Measurements from ENCODE around the gene CYBC1. TPM values are rescaled to one million over a fixed set of nuclear protein-coding genes. Genes with fewer than 3 reads are reported as not detected.

CYBC1 gene
- total and polyA plus RNA-seq, 8 donors: 35.9 to 196 (median 44.3) TPM

GRCh38 chr17:82397449-82398335 is 52.9 kb downstream of the CYBC1 start:
- WGBS, 5 donors: 82 to 85% (median 83%) methylated on average over 27 to 38 of the region's 38 CpGs
- DNase-seq: no peak
- intact Hi-C loops (cut with DNase I; ENCODE audit: low total_unique reads): no loop called here

GRCh38 chr17:82396601-82397435 is 53.7 kb downstream of the CYBC1 start:
- Histone ChIP-seq H3K9me3 (no peaks in the 10 kb centered on the region), H3K27me3 (no peaks in the 10 kb centered on the region), H3K27ac (no peak overlapping the region), H3K4me1 (peaks cover 0 to 24% (median 12%) of the 10 kb centered on the region in 4 donors), H3K36me3 (peaks cover 3 to 80% (median 60%) of the 10 kb centered on the region in 4 donors), H3K4me3 (no peak overlapping the region)
- TF ChIP-seq EP300 (IDR thresholded peaks at IDR 0.05) (no peak), POLR2A (IDR thresholded peaks at IDR 0.05) (no peak), CTCF (IDR thresholded peaks at IDR 0.05) (no peak), POLR2AphosphoS5 (IDR thresholded peaks at IDR 0.05) (no peak)
- 74 to 82% (median 79%) methylated on average over 14 to 19 of the region's 19 CpGs for WGBS, 5 donors
- intact Hi-C loops (cut with DNase I; ENCODE audit: low total_unique reads): no loop called here
- DNase-seq: no peak

More at GRCh38 chr17:82397449-82398335, 52.9 kb downstream of the CYBC1 start:
- no peak overlapping the region for H3K27ac ChIP-seq
- H3K27me3 ChIP-seq: no peaks in the 10 kb centered on the region
- H3K36me3 ChIP-seq: peaks cover 0 to 80% (median 60%) of the 10 kb centered on the region in 4 donors
- TF ChIP-seq POLR2AphosphoS5 (IDR thresholded peaks at IDR 0.05) (no peak), EP300 (IDR thresholded peaks at IDR 0.05) (no peak), POLR2A (IDR thresholded peaks at IDR 0.05) (no peak), CTCF (IDR thresholded peaks at IDR 0.05) (no peak)
- H3K9me3 ChIP-seq: no peaks in the 10 kb centered on the region
- peaks cover 0 to 24% (median 12%) of the 10 kb centered on the region in 4 donors for H3K4me1 ChIP-seq
- no peak overlapping the region for H3K4me3 ChIP-seq

GRCh38 chr17:82394278-82394677 is 56.3 kb downstream of the CYBC1 start:
- H3K9me3 ChIP-seq: no peaks in the 10 kb centered on the region
- H3K4me3 ChIP-seq: no peak overlapping the region
- no peak for DNase-seq
- peaks cover 3 to 67% (median 51%) of the 10 kb centered on the region in 4 donors for H3K36me3 ChIP-seq
- H3K27ac ChIP-seq: no peak overlapping the region
- TF ChIP-seq CTCF (IDR thresholded peaks at IDR 0.05) (no peak), EP300 (IDR thresholded peaks at IDR 0.05) (no peak), POLR2A (IDR thresholded peaks at IDR 0.05) (no peak), POLR2AphosphoS5 (IDR thresholded peaks at IDR 0.05) (no peak)
- intact Hi-C loops (cut with DNase I; ENCODE audit: low total_unique reads): no loop called here
- 87 to 96% (median 88%) methylated on average over 10 to 12 of the region's 12 CpGs for WGBS, 5 donors
- H3K4me1 ChIP-seq: peaks cover 0 to 8% (median 4%) of the 10 kb centered on the region in 4 donors
- no peaks in the 10 kb centered on the region for H3K27me3 ChIP-seq

GRCh38 chr17:82392941-82393340 is 57.6 kb downstream of the CYBC1 start:
- TF ChIP-seq CTCF (IDR thresholded peaks at IDR 0.05) (no peak), EP300 (IDR thresholded peaks at IDR 0.05) (no peak), POLR2A (IDR thresholded peaks at IDR 0.05) (no peak), POLR2AphosphoS5 (IDR thresholded peaks at IDR 0.05) (no peak)
- 92 to 94% (median 93%) methylated on average over 11 to 15 of the region's 15 CpGs for WGBS, 5 donors
- Histone ChIP-seq H3K4me3 (no peak overlapping the region), H3K9me3 (no peaks in the 10 kb centered on the region), H3K27me3 (peaks cover 0 to 5% (median 2%) of the 10 kb centered on the region in 3 donors), H3K36me3 (peaks cover 3 to 60% (median 48%) of the 10 kb centered on the region in 4 donors), H3K4me1 (peaks cover 0 to 7% (median 4%) of the 10 kb centered on the region in 4 donors), H3K27ac (no peak overlapping the region)
- no peak for DNase-seq
- intact Hi-C loops (cut with DNase I; ENCODE audit: low total_unique reads): no loop called here
